ENCODE measurements around the gene COX4I1.

COX4I1 gene

DNA sequence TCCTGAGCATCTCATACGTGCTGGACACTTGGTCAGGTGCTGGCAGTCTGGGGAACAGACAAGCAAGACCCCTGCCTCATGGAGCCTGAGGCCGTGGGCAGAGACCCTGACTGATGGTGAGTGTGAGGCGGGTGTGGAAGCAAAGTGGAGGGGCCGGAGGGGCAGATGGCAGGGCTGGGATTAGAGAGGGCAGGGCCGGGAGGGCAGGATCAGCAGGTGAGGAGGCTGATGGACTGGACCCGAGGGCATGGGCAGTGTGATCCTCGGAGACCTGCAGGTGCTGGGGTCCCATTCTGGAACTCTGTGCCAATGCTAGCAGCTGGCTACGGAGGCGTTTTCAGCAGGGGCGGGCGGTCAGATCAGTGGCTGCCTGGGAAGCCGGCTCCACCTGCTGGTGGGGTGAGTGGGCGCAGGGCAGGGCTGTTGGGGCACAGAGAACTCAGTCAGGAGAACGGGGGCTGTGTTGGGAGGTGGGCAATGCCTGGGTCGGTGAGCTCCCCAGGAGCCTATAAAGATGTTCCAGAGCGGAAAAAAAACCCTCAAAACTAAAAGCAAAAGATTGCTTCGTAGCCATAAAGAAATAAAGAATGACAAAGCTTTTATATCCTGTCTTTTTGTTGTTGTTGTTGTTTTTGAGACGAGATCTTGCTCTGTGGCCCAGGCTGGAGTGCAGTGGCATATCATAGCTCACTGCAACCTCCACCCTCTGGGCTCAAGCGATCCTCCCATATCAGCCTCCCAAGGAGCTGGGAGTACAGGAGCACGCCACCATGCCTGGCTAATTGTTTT, 39.7 kb upstream of the COX4I1 start:
- no peaks in the 10 kb centered on the region for H3K27me3 Mint-ChIP-seq
- ATAC-seq: no peak
- no peak overlapping the region for H3K4me3 Mint-ChIP-seq
- H3K9me3 Mint-ChIP-seq: peaks cover 3% of the 10 kb centered on the region
- peaks cover 67% of the 10 kb centered on the region for H3K4me1 Mint-ChIP-seq
- H3K27ac Mint-ChIP-seq: peak overlapping the region; percentile 59
- H3K36me3 Mint-ChIP-seq: no peaks in the 10 kb centered on the region

DNA sequence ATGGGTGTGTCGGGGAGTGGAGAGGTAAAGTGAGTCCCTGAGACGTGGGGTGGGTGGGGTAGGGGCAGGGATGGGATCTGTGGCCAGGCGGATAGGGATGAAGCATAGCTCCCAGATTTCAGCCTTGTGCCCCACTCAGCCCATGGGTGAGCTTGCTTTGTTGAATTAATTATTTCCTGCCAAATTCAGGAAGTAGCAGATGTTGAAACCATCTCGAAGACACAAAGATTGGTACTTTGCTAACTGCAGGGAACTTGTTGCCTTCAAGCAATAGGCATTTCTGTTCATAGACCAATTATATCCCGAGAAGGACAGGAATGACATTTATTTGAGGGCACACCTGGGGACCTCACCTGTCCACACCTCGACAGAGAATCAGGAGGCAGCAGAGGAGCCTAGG, 37.6 kb upstream of the COX4I1 start:
- H3K4me3 Mint-ChIP-seq: no peak overlapping the region
- H3K4me1 Mint-ChIP-seq: peaks cover 47% of the 10 kb centered on the region
- ATAC-seq: no peak
- no peaks in the 10 kb centered on the region for H3K36me3 Mint-ChIP-seq
- no peaks in the 10 kb centered on the region for H3K27me3 Mint-ChIP-seq
- peak overlapping the region; percentile 47 for H3K27ac Mint-ChIP-seq
- H3K9me3 Mint-ChIP-seq: peaks cover 3% of the 10 kb centered on the region

DNA sequence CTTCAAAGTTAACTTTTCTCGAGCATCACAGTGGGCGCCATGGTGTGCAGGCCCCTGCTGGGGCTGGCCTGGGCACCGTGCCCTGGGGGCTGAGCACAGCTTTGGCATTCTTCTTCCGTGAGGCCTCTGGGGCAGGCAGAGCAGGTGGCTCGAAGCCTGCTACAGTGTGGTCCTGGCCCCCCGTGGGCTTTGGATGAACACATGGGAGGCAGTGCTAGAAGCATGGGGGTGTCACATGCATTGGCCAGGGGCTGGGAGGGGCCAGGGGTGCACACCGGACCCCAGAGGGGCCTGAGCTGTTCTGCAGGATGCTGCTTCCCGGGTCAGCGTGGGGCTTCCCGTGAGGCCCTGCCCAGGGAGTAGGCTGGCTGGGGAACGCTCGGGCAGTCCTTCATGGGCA, 36.5 kb upstream of the COX4I1 start:
- Mint-ChIP-seq H3K4me3 (no peak overlapping the region), H3K36me3 (no peaks in the 10 kb centered on the region), H3K27ac (no peak overlapping the region), H3K9me3 (peaks cover 3% of the 10 kb centered on the region), H3K4me1 (peaks cover 36% of the 10 kb centered on the region), H3K27me3 (no peaks in the 10 kb centered on the region)
- ATAC-seq: no peak

DNA sequence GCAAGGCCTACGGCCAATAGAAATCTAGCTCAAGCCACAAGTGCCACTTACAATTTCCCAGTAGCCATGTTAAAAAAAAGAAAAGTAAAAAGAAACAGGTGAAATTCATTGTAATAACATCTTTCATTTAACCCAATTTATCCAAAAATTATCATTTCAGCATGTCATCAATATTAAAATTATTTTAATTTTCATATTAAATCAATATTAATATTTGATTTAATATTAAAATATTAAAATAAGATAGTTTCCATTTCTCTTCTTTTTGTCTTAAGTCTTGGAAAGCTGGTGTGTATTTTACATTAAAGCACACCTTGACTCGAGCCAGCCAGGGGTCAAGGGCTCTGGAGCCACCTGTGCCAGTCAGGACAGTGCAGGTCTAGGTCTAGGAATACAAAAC, 35.9 kb upstream of the COX4I1 start:
- no peak for ATAC-seq
- H3K4me1 Mint-ChIP-seq: peaks cover 30% of the 10 kb centered on the region
- H3K27ac Mint-ChIP-seq: no peak overlapping the region
- no peaks in the 10 kb centered on the region for H3K27me3 Mint-ChIP-seq
- H3K4me3 Mint-ChIP-seq: no peak overlapping the region
- H3K9me3 Mint-ChIP-seq: peaks cover 3% of the 10 kb centered on the region
- H3K36me3 Mint-ChIP-seq: no peaks in the 10 kb centered on the region

DNA sequence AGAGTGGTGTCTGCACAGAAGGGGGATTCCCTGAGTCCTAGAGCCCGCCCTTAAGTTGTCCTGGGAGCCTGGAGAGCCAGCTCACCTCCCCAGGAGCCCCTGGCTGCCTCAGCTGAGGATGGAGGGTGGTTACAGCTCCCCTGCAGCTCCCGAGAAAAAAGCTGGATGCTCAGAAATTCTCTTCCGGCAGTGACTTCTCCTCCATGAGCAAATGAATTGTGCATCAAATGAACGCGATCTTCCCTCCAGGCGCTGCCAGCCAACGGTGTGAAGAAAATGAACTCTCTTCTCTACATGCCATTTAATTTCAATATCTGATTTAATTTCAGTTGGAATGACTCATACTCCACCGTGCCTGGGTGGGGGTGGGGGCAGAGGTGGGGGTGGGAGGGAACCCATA, 34.3 kb upstream of the COX4I1 start:
- Mint-ChIP-seq H3K27me3 (no peaks in the 10 kb centered on the region), H3K4me1 (peaks cover 14% of the 10 kb centered on the region), H3K36me3 (no peaks in the 10 kb centered on the region), H3K9me3 (no peaks in the 10 kb centered on the region), H3K27ac (no peak overlapping the region), H3K4me3 (no peak overlapping the region)
- ATAC-seq: no peak

DNA sequence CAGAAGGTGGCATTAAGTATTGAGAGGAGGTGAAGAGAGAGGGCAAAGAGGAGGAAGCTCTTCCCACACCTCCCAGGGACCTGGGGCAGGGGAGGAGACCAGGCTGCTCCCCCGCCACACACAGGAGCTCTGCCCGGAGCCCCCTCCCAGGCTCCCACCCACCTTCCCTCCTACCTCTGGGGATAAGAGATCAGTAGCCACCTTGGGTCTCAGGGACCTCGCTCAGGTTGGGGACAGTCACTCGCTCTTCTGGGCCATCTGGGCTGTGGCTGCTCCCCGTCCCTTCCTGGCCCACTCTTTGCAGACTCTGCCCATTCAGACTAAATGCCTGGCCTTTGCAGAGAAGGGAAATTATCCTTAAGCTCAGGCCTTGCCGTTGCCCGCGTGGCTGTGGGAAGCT, 33.7 kb upstream of the COX4I1 start:
- Mint-ChIP-seq H3K9me3 (no peaks in the 10 kb centered on the region), H3K27me3 (no peaks in the 10 kb centered on the region), H3K27ac (no peak overlapping the region), H3K4me1 (peaks cover 12% of the 10 kb centered on the region), H3K36me3 (no peaks in the 10 kb centered on the region), H3K4me3 (no peak overlapping the region)
- ATAC-seq: no peak

DNA sequence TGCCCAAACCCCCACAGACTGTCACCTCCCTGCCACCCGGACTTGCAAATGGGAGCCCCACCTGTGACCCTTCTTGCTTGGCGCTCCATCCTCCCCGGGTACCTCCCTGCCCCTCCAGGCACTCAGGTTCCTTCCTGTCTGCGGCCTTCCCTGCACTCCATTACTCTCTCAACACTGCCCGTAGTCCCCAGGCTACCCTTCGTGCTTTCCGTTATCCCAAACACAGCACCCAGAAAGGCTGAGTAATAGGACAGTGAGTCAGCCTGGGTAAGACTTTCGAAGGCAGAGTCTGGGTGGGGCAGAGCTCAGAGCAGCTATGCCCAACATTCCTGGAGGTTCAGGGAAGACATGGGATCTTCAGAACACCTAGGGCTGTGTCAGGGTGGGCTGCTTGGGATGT, 32.0 kb upstream of the COX4I1 start:
- no peaks in the 10 kb centered on the region for H3K27me3 Mint-ChIP-seq
- H3K27ac Mint-ChIP-seq: no peak overlapping the region
- H3K9me3 Mint-ChIP-seq: no peaks in the 10 kb centered on the region
- H3K36me3 Mint-ChIP-seq: peaks cover 5% of the 10 kb centered on the region
- ATAC-seq: no peak
- no peaks in the 10 kb centered on the region for H3K4me1 Mint-ChIP-seq
- H3K4me3 Mint-ChIP-seq: no peak overlapping the region

DNA sequence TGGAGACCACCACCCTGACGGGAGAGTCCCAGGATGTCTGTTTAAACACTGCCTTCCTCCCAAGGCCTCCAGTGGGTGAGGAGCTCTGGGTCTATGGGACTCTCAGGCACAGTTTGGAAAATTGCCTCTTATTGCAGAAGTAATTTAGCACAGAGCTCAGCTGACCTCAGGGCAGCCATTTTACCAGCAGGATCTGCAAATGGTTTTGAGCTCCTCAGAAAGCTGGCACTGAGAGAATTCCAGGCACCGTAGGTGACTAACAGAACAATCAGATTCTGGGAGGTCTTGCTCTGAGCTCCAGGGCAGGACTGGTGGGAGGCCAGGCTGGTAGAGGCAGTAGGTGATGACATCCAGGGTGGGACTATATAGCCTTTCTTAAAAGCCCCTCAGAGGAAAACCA, 31.3 kb upstream of the COX4I1 start:
- Mint-ChIP-seq H3K27me3 (no peaks in the 10 kb centered on the region), H3K4me1 (no peaks in the 10 kb centered on the region), H3K36me3 (peaks cover 5% of the 10 kb centered on the region), H3K27ac (no peak overlapping the region), H3K4me3 (no peak overlapping the region), H3K9me3 (no peaks in the 10 kb centered on the region)
- no peak for ATAC-seq

DNA sequence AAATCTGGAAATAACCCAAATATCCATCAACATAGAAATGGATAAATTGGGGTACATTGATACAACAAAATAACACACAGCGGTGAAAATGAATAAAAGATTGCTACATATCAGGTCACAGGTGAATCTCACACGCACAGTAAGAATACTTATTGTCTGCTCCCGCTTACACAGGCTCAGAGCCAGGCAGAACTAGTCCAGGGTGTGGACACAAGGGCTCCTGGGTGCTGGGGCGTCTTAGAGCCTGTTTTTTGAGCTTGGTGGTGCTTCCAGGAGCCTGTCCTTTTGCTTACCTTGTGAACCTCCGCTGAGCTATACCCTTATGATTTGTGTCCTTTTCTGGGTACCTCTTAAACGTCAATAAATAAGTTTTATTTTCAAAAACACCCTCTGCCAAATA, 28.8 kb upstream of the COX4I1 start:
- H3K4me1 Mint-ChIP-seq: no peaks in the 10 kb centered on the region
- H3K36me3 Mint-ChIP-seq: peaks cover 5% of the 10 kb centered on the region
- no peak overlapping the region for H3K4me3 Mint-ChIP-seq
- H3K27ac Mint-ChIP-seq: no peak overlapping the region
- no peaks in the 10 kb centered on the region for H3K27me3 Mint-ChIP-seq
- H3K9me3 Mint-ChIP-seq: no peaks in the 10 kb centered on the region
- no peak for ATAC-seq

DNA sequence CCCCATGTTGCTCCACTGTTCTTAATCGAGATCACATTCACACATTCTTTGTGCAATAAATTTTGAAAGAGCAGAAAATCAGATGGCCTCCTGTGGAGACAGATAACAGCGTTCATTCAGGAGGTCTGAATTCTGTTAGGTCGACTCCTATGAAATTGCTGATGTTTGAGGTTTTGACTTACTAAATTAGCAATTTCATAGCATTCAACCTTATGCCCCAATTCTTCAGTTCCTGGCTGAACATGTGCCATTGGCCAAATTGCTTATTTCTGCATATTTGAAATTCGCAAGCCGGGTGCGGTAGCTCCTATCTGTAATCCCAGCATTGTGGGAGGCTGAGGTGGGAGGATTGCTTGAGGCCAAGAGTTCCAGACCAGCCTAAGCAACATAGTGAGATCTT, 26.5 kb upstream of the COX4I1 start:
- peaks cover 10% of the 10 kb centered on the region for H3K36me3 Mint-ChIP-seq
- no peak overlapping the region for H3K4me3 Mint-ChIP-seq
- H3K27ac Mint-ChIP-seq: no peak overlapping the region
- no peaks in the 10 kb centered on the region for H3K9me3 Mint-ChIP-seq
- no peaks in the 10 kb centered on the region for H3K4me1 Mint-ChIP-seq
- ATAC-seq: no peak
- H3K27me3 Mint-ChIP-seq: no peaks in the 10 kb centered on the region

DNA sequence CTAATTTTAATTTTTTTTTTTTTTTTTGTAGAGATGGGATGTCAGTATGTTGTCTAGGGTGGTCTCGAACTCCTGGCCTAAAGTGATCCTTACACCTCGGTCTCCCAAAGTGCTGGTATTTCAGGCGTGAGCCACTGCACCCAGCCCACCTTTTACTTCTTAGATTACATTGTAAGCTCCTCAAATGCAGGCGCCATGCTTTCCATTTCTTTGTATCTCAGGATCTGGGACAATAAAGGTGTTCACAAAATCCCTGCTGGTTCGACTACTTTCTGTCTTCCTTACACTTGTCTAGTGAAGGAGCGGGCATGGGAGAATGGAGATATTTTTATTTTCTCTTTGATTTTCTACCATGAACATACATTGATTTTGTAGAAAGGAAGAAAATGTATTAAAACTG, 25.4 kb upstream of the COX4I1 start:
- H3K27ac Mint-ChIP-seq: no peak overlapping the region
- peaks cover 21% of the 10 kb centered on the region for H3K36me3 Mint-ChIP-seq
- H3K4me3 Mint-ChIP-seq: no peak overlapping the region
- no peaks in the 10 kb centered on the region for H3K27me3 Mint-ChIP-seq
- H3K9me3 Mint-ChIP-seq: no peaks in the 10 kb centered on the region
- no peaks in the 10 kb centered on the region for H3K4me1 Mint-ChIP-seq
- ATAC-seq: no peak

DNA sequence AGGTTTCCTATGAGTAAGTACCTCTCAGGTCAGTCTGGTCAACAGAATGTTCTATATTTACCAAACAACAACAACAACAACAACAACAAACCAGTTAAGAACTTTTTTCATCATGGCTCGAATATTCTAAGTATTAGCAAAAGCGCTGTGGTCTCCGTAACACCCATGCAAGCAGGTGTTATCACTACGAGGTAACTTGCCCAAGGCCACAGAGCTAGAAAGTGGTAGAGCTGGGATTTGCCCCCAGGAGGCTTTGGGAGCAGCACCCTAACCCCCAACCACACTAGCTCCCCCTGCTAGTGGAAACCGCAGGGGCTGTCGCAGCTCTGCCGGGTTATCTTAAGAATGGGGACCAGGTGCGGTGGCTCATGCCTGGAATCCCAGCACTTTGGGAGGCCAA, 24.7 kb upstream of the COX4I1 start:
- H3K27ac Mint-ChIP-seq: no peak overlapping the region
- no peaks in the 10 kb centered on the region for H3K4me1 Mint-ChIP-seq
- H3K36me3 Mint-ChIP-seq: peaks cover 27% of the 10 kb centered on the region
- H3K4me3 Mint-ChIP-seq: no peak overlapping the region
- H3K27me3 Mint-ChIP-seq: no peaks in the 10 kb centered on the region
- no peaks in the 10 kb centered on the region for H3K9me3 Mint-ChIP-seq
- ATAC-seq: no peak

DNA sequence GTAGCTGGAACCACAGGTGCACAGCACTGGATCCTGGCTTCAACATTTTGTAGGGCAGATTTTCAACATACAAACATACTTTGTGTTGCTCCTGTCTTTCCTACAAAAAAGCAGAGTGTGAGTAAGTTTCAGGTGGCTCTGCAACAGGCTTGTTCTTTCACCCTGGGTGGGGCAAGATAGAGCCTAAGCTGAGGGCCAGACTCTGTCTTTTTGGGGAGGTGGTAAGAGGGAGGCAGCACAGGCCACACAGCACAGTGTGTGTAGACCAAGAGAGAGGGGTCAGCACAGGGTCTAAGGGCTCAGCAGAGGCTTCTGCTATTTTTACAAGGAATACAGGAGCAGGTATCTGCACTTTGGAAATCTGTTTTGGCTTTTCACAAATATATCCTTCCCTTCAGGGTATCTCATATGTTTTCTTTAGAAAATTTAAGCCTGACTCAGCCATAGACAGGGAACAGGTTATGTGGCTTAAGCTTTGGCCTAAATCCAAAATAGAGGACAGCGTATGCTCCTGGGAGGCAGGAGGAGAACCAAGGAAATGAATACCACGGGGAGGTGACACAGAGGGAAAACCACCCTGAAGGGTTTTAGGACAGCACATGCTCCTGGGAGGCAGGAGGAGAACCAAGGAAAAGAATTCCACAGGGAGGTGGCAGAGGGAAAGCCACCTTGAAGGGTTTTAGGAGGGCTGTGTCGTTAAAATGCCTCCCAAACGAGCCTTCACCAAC, 21.7 kb upstream of the COX4I1 start:
- peaks cover 42% of the 10 kb centered on the region for H3K36me3 Mint-ChIP-seq

DNA sequence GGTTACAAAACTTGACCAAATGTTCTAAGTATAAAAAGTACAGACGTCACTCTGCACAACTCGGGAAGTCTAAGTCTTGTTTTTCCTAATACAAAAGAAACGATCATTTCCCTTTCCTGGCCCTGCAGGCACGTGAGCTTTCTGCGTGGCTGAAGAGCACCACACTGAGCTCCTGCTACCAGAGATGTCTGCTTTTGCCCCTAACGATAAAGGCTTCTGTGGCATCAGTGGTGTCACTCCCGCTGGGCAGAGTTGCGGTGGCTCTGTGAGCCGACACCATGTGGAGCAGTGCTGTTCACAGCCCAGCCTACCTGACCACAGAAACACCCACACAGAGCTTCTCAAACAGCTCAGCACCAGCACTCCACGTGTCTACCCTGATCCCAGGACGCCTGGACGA, 20.6 kb upstream of the COX4I1 start:
- peak; percentile 45 for ATAC-seq
- H3K4me1 Mint-ChIP-seq: peaks cover 6% of the 10 kb centered on the region
- H3K9me3 Mint-ChIP-seq: no peaks in the 10 kb centered on the region
- peaks cover 49% of the 10 kb centered on the region for H3K36me3 Mint-ChIP-seq
- no peak overlapping the region for H3K27ac Mint-ChIP-seq
- H3K27me3 Mint-ChIP-seq: no peaks in the 10 kb centered on the region
- H3K4me3 Mint-ChIP-seq: no peak overlapping the region

More for the DNA sequence above, 21.7 kb upstream of the COX4I1 start:
- no peak for ATAC-seq
- Mint-ChIP-seq H3K9me3 (no peaks in the 10 kb centered on the region), H3K4me3 (no peak overlapping the region), H3K4me1 (no peaks in the 10 kb centered on the region), H3K27ac (no peak overlapping the region), H3K27me3 (no peaks in the 10 kb centered on the region)

DNA sequence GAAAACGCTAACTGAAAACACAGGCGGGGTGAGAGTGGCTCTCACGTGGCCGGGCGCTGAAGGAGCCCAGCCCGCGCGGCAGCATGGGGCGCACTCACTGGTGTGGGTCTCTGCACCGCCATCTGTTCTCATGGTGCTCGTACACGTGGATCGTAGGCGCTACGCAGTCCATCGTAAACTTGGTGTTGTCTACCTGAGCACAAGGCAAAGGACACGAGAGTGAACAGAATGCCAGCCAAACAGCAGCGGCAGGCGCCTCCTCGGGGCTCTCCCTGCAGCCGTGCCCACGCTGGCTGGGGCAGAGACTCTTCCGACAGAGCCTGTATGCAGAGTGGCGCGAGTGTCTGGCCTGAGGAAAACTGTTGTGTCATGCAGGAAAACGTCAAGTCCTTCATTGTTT, 19.2 kb upstream of the COX4I1 start:
- Mint-ChIP-seq H3K36me3 (peaks cover 51% of the 10 kb centered on the region), H3K4me1 (peaks cover 9% of the 10 kb centered on the region), H3K4me3 (no peak overlapping the region), H3K27ac (no peak overlapping the region), H3K9me3 (no peaks in the 10 kb centered on the region), H3K27me3 (no peaks in the 10 kb centered on the region)
- ATAC-seq: no peak

DNA sequence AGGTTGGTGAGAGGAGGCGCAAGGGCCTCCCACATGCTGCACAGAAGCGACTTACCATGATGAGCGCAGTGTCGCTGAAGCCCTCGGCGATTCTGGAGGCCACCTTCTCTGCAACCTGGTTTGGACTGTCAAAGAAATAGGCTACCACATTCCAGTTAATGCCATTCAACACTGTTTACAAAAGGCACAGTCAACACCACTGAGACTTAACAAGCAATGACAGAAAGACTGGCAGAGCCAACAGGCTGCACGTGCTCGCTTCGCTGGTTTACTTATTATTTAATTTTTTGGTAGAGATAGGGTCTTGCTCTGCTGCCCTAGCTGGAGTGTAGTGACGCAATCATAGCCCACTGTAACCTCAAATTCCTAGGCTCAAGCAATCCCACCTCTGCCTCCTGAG, 18.3 kb upstream of the COX4I1 start:
- peaks cover 59% of the 10 kb centered on the region for H3K36me3 Mint-ChIP-seq
- no peaks in the 10 kb centered on the region for H3K9me3 Mint-ChIP-seq
- H3K4me3 Mint-ChIP-seq: no peak overlapping the region
- no peaks in the 10 kb centered on the region for H3K27me3 Mint-ChIP-seq
- H3K4me1 Mint-ChIP-seq: peaks cover 9% of the 10 kb centered on the region
- ATAC-seq: no peak
- no peak overlapping the region for H3K27ac Mint-ChIP-seq

Data from stimulated activated memory B cell treated with anti-CD40 and anti-IgM and Interleukin-4, amounts not matched to agents 10 μg/mL and 1 μg/mL and 100 μg/mL, for 72 hours (primary cell).